HepG2 (cell line): Measurements from ENCODE around the gene RACGAP1. TPM values are rescaled to one million over a fixed set of nuclear protein-coding genes. Genes with fewer than 3 reads are reported as not detected.

ENCODE experiments used
- ATAC-seq: fragments of 200-7000 bp; cut with Tn5 transposase; 3 replicates; pipeline ENCODE4 v1.9.1; 2020; ENCODE audit warnings: mild to moderate bottlenecking, moderate library complexity
- BruUV-seq: library from RNA; stranded (reverse); fragments of 400-500 nt; replicated peaks from 2 replicates; lab custom pipeline; 2021; lab: Mats Ljungman, UMichigan
- CTCF ChIA-PET: fragments of 300-600 bp; formaldehyde crosslinking; extraction: SDS; loops from one replicate; lab custom pipeline; 2021; ENCODE audit warnings: low total read pairs, inconsistent platforms, low intra/inter-chr PET ratio; lab: Yijun Ruan, JAX
- POLR2A ChIA-PET: fragments of 350-600 bp; sonication (Branson Sonifier 250); formaldehyde crosslinking; loops from one replicate; lab custom pipeline; 2020; ENCODE audit warnings: antibody characterized with exemption, inconsistent platforms; lab: Yijun Ruan, JAX
- DNase-seq: peaks from one replicate; pipeline ENCODE4 v3.0.0-alpha.2; 2015; ENCODE audit warnings: low spot score
- FAIRE-seq: peaks from 3 replicates; lab custom pipeline; 2011; peaks lifted over from hg19 to GRCh38; lab: Jason Lieb, UNC
- H2AFZ ChIP-seq: one replicate; pipeline ENCODE4 v1.6.1; 2011; ENCODE audit warnings: low read length, inconsistent platforms
- H3K27ac ChIP-seq: fragments of 300-600 bp; 3 replicates; pipeline ENCODE4 v1.8.0; 2011; ENCODE audit warnings: mixed run types, mild to moderate bottlenecking, mixed read lengths, low read length, inconsistent platforms; ENCODE audit not compliant: insufficient read depth; ENCODE audit errors: extremely low read length
- H3K27me3 ChIP-seq, 2 experiments: fragments of 200-600 bp in 1 of 2; 2 replicates in 1 of 2; 3 replicates in 1 of 2; pipeline versions ENCODE4 v1.6.0 to v1.8.0; 2011; ENCODE audit warnings: low read length in 2 of 2, mild to moderate bottlenecking in 2 of 2, moderate library complexity in 2 of 2, inconsistent platforms in 1 of 2; ENCODE audit not compliant: insufficient read depth in 2 of 2, control insufficient read depth in 1 of 2
- H3K36me3 ChIP-seq, 2 experiments: fragments of 200-600 bp in 1 of 2; replicated peaks in 1 of 2; 2 replicates in 1 of 2; 3 replicates in 1 of 2; pipeline versions ENCODE4 v1.5.1 to v1.8.0; 2011; ENCODE audit warnings: low read length in 2 of 2, inconsistent platforms in 1 of 2; ENCODE audit not compliant: insufficient read depth in 2 of 2, control insufficient read depth in 1 of 2
- H3K4me1 ChIP-seq: 2 replicates; pipeline ENCODE4 v1.5.1; 2012; ENCODE audit warnings: low read length, inconsistent platforms; ENCODE audit not compliant: insufficient read depth
- H3K4me2 ChIP-seq: 2 replicates; pipeline ENCODE4 v1.6.0; 2011; ENCODE audit warnings: low read depth, low read length, inconsistent platforms
- H3K4me3 ChIP-seq, 3 experiments: fragments of 200-600 bp in 1 of 3; sonication (generic), shearing (Covaris generic) in 1 of 3; replicated peaks in 1 of 3; 2 replicates each; pipeline ENCODE4 v1.5.1; 2011 to 2016; ENCODE audit warnings: low read length in 3 of 3, inconsistent platforms in 2 of 3, low read depth in 2 of 3, mild to moderate bottlenecking in 2 of 3, control low read depth in 1 of 3, mixed read lengths in 1 of 3; ENCODE audit not compliant: insufficient read depth in 1 of 3
- H3K79me2 ChIP-seq: one replicate; pipeline ENCODE4 v1.6.1; 2011; ENCODE audit warnings: low read length, inconsistent platforms; ENCODE audit not compliant: insufficient read depth
- H3K9ac ChIP-seq: 2 replicates; pipeline ENCODE4 v1.6.0; 2011; ENCODE audit warnings: mild to moderate bottlenecking, low read depth, low read length, inconsistent platforms; ENCODE audit not compliant: insufficient read depth
- H3K9me3 ChIP-seq: 2 replicates; pipeline ENCODE4 v1.5.1; 2012; ENCODE audit warnings: mild to moderate bottlenecking, low read length
- H4K20me1 ChIP-seq: 2 replicates; pipeline ENCODE4 v1.6.0; 2011; ENCODE audit warnings: inconsistent platforms, mild to moderate bottlenecking, low read length, moderate library complexity; ENCODE audit not compliant: insufficient read depth
- ZFX ChIP-seq: sonication (generic); formaldehyde crosslinking; IDR thresholded peaks from 2 replicates; pipeline ENCODE4 v1.4.0; 2020; ENCODE audit warnings: mild to moderate bottlenecking, low read depth, missing genetic modification reagents, moderate library complexity
- WGBS: methylation state at CpG from one replicate; pipeline ENCODE4 v1.1.6; 2017; ENCODE audit warnings: low lambda C conversion rate; 5-methylcytosine and 5-hydroxymethylcytosine counted together
- in situ Hi-C: cut with HindIII; loops from 2 replicates; pipeline ENCODE4 v1.10.0; 2017; ENCODE audit warnings: low pct_unique_long_range_greater_than_20kb; ENCODE audit not compliant: extremely low pct_ligation_motif_present
- intact Hi-C: fragments of 100-400 bp; cut with micrococcal nuclease; formaldehyde crosslinking; loops from one replicate; pipeline ENCODE4 v1.10.0; 2022; ENCODE audit not compliant: unreplicated experiment
- polyA plus RNA-seq, 8 experiments: library from polyadenylated mRNA; depleted of rRNA in 3 of 8; stranded (reverse) in 7 of 8; unstranded in 1 of 8; fragments of >200 nt; fragmentation: Illumina TruSeq in 4 of 8; extraction: Trizol in 4 of 8; gene quantifications; 2 replicates each; pipeline versions ENCODE4 v1.2.1 to v1.2.3, GENCODE V29; 2011 to 2016; ENCODE audit warnings: low read depth in 4 of 8, missing spikeins in 1 of 8, mixed read lengths in 1 of 8; ENCODE audit not compliant: insufficient read depth in 1 of 8
- total RNA-seq, 5 experiments: library from RNA; depleted of rRNA; stranded (reverse); fragments of >200 nt; fragmentation: Illumina TruSeq; extraction: Trizol; gene quantifications; 2 replicates each; pipeline ENCODE4 v1.2.3, GENCODE V29; 2016; ENCODE audit warnings: low read depth in 1 of 5
- TF ChIP-seq, protein P1 (sequence below): sonication (generic); formaldehyde crosslinking; IDR thresholded peaks from 2 replicates; pipeline ENCODE4 v1.5.1; 2020; ENCODE audit warnings: mild to moderate bottlenecking, missing genetic modification reagents, borderline replicate concordance

RACGAP1 gene
- total and polyA plus RNA-seq, 2 of the 13 experiments (the other 11 are each of a cell fraction or from before 2014, with no cell fraction given), result 16.7 to 57.9 TPM

DNA sequence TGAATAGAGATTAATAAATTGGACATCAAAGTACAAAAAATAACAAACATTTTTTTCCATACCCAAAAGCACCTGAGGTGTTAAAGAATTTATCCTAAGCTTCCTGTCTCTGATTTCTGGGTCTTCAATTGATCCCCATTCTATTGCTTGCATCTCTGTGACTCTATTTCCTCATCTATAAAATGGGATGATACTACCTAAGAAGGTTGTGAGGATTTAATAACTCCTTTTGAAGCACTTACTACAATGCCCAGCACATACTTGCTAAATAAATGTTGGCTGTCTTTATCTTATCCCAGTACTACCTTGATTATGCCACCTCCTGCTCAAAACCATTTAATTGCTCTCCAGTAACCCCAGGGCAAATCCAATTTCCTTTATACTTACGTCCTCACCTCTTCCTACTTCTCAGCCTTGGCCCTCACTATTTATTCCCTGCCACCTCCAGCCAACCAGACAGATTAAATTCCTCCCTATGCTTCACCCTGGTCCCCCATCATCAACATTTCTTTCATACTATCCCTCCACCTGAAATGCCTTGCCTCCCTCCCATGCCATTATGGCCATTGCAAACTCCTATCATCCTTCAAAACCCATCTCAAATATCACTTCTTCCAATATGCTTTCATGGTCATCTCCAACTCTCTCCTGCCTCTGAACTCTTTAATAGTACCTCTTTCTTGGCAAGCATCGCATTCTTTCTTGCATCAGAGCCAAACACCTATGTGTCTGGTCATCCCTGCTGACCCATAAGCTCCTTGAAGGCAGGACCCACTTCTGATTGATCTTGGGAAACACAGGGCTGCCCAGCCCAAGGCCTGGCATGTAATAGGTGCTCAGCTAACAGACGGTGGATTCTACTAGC lies 24.2 kb upstream of the RACGAP1 start:
- WGBS, result 43% methylated on average over 3 of the region's 3 CpGs
- no TSS peak for BruUV-seq
- Histone ChIP-seq H3K27ac (no peak overlapping the region), H3K4me2 (peak overlapping the region; percentile 90), H3K9me3 (no peaks in the 10 kb centered on the region), H3K79me2 (no peaks in the 10 kb centered on the region), H3K4me1 (peaks cover 22% of the 10 kb centered on the region), H3K36me3 (no peaks in the 10 kb centered on the region), H3K4me3 (no peak overlapping the region; a peak in 1 of 6 replicates), H2AFZ (no peak overlapping the region), H3K9ac (no peak overlapping the region), H4K20me1 (no peaks in the 10 kb centered on the region), H3K27me3 (peaks cover 1 to 55% of the 10 kb centered on the region in 2 experiments; a peak in 4 of 5 replicates)
- no peak for ATAC-seq
- POLR2A ChIA-PET, result no interaction called here
- TF ChIP-seq, protein P1, sequence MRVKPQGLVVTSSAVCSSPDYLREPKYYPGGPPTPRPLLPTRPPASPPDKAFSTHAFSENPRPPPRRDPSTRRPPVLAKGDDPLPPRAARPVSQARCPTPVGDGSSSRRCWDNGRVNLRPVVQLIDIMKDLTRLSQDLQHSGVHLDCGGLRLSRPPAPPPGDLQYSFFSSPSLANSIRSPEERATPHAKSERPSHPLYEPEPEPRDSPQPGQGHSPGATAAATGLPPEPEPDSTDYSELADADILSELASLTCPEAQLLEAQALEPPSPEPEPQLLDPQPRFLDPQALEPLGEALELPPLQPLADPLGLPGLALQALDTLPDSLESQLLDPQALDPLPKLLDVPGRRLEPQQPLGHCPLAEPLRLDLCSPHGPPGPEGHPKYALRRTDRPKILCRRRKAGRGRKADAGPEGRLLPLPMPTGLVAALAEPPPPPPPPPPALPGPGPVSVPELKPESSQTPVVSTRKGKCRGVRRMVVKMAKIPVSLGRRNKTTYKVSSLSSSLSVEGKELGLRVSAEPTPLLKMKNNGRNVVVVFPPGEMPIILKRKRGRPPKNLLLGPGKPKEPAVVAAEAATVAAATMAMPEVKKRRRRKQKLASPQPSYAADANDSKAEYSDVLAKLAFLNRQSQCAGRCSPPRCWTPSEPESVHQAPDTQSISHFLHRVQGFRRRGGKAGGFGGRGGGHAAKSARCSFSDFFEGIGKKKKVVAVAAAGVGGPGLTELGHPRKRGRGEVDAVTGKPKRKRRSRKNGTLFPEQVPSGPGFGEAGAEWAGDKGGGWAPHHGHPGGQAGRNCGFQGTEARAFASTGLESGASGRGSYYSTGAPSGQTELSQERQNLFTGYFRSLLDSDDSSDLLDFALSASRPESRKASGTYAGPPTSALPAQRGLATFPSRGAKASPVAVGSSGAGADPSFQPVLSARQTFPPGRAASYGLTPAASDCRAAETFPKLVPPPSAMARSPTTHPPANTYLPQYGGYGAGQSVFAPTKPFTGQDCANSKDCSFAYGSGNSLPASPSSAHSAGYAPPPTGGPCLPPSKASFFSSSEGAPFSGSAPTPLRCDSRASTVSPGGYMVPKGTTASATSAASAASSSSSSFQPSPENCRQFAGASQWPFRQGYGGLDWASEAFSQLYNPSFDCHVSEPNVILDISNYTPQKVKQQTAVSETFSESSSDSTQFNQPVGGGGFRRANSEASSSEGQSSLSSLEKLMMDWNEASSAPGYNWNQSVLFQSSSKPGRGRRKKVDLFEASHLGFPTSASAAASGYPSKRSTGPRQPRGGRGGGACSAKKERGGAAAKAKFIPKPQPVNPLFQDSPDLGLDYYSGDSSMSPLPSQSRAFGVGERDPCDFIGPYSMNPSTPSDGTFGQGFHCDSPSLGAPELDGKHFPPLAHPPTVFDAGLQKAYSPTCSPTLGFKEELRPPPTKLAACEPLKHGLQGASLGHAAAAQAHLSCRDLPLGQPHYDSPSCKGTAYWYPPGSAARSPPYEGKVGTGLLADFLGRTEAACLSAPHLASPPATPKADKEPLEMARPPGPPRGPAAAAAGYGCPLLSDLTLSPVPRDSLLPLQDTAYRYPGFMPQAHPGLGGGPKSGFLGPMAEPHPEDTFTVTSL (CRISPR knock-in tag), result no peak
- TF ChIP-seq ZFX, result peak; percentile 3; the same call in 1 of the 2 replicates
- in situ Hi-C loops, result loop anchor here (10.0 kb wide), 1 partner anchor 185 kb away; no protein-coding TSS in a partner anchor
- no peak for DNase-seq
- CTCF ChIA-PET, result no interaction called here
- no peak for FAIRE-seq
- intact Hi-C loops, result no loop called here
